Lung (tissue), 12 donors: ENCODE measurements around the gene CDH7. TPM values are rescaled to one million over a fixed set of nuclear protein-coding genes. Genes with fewer than 3 reads are reported as not detected.

Source experiments
- ATAC-seq: fragments of 200-7000 bp; cut with Tn5 transposase; one replicate; pipeline ENCODE4 v1.9.1; 2020; ENCODE audit warnings: moderate number of reproducible peaks; ENCODE audit not compliant: insufficient read depth, low FRiP score
- DNase-seq, 3 donors: peaks; one replicate each; pipeline ENCODE4 v3.0.0-alpha.2; 2013 to 2017
- H3K27ac ChIP-seq, 2 donors: one replicate each; pipeline ENCODE4 v1.5.1; 2013; ENCODE audit warnings: mild to moderate bottlenecking in 2 of 2, moderate library complexity in 2 of 2, control low read depth in 1 of 2, inconsistent platforms in 1 of 2, low read depth in 1 of 2, low read length in 1 of 2
- H3K27me3 ChIP-seq, 3 donors: one replicate each; pipeline ENCODE4 v1.5.1; 2013; ENCODE audit warnings: low read length in 2 of 3; ENCODE audit not compliant: control insufficient read depth in 3 of 3, insufficient read depth in 3 of 3
- H3K36me3 ChIP-seq, 4 donors: one replicate each; pipeline ENCODE4 v1.5.1; 2013; ENCODE audit warnings: low read length in 4 of 4, mild to moderate bottlenecking in 1 of 4, moderate library complexity in 1 of 4; ENCODE audit not compliant: control insufficient read depth in 4 of 4, insufficient read depth in 4 of 4
- H3K4me1 ChIP-seq, 5 donors: one replicate each; pipeline ENCODE4 v1.5.1; 2013; ENCODE audit warnings: low read length in 5 of 5, mild to moderate bottlenecking in 2 of 5, moderate library complexity in 1 of 5; ENCODE audit not compliant: control insufficient read depth in 5 of 5, insufficient read depth in 5 of 5
- H3K4me3 ChIP-seq: one replicate; pipeline ENCODE4 v1.5.1; 2013; ENCODE audit warnings: mild to moderate bottlenecking, control low read depth, moderate library complexity
- H3K9ac ChIP-seq, 2 donors: one replicate each; pipeline ENCODE4 v1.5.1; 2013; ENCODE audit warnings: low read length in 2 of 2, control low read depth in 1 of 2; ENCODE audit not compliant: insufficient read depth in 1 of 2
- H3K9me3 ChIP-seq, 4 donors: one replicate each; pipeline ENCODE4 v1.5.1; 2013; ENCODE audit warnings: low read length in 3 of 4, mild to moderate bottlenecking in 1 of 4, moderate library complexity in 1 of 4; ENCODE audit not compliant: control insufficient read depth in 4 of 4, insufficient read depth in 3 of 4
- WGBS, 2 donors: extraction: QIAGEN DNeasy Blood & Tissue Kit; methylation state at CpG; one replicate each; pipeline ENCODE4 v1.1.7; 2013; 5-methylcytosine and 5-hydroxymethylcytosine counted together
- polyA plus RNA-seq, 2 donors: library from polyadenylated mRNA; stranded (reverse); fragments of 200-250 nt; gene quantifications; one replicate each; pipeline ENCODE4 v1.2.1, GENCODE V29; 2013
- total RNA-seq, 2 donors: library from RNA; depleted of rRNA in 1 of 2; stranded (reverse); fragments of >200 nt in 1 of 2; gene quantifications; one replicate each; pipeline ENCODE4 v1.2.1, GENCODE V29; 2014 to 2021
- TF ChIP-seq, protein P1 (sequence below): IDR thresholded peaks from 2 replicates; pipeline ENCODE4 v1.5.1; 2012; ENCODE audit warnings: mild to moderate bottlenecking; ENCODE audit errors: control extremely low read depth, extremely low read depth
- donor health status: control.
- donor health status: control.
- donor health status: Bipolar disorder and iron deficiency.
- donor health status: healthy.
- donor health status: DM: yes; HTN: yes; CAD: no.

CDH7 gene
- total and polyA plus RNA-seq, 4 donors = 0.07 to 0.40 TPM; not detected in 2

DNA sequence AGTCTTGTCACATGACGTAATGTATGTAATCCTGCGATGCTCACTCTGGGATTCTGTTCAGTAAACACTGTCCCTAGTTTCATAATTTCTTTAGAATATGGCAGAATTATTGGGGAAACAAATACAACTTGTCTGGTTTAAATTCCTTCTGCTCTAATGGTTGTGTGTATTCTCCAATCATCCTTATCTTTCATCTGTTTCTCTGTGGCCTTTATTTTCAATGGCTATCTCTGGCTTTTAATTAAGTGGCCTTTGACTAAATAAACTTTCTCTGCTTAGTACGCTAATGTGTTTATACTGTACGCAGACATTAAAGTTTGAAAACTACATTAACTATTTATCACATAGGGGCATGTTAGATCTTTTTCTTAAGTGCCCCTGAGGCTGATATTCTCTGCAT lies 40.9 kb downstream of the CDH7 start:
- H3K4me3 ChIP-seq = no peak overlapping the region
- no peak overlapping the region for H3K27ac ChIP-seq
- H3K4me1 ChIP-seq = no peaks in the 10 kb centered on the region
- no peaks in the 10 kb centered on the region for H3K36me3 ChIP-seq
- WGBS, 2 donors = 66 to 80% methylated on average over 4 of the region's 4 CpGs
- H3K27me3 ChIP-seq = no peaks in the 10 kb centered on the region
- TF ChIP-seq, protein P1, sequence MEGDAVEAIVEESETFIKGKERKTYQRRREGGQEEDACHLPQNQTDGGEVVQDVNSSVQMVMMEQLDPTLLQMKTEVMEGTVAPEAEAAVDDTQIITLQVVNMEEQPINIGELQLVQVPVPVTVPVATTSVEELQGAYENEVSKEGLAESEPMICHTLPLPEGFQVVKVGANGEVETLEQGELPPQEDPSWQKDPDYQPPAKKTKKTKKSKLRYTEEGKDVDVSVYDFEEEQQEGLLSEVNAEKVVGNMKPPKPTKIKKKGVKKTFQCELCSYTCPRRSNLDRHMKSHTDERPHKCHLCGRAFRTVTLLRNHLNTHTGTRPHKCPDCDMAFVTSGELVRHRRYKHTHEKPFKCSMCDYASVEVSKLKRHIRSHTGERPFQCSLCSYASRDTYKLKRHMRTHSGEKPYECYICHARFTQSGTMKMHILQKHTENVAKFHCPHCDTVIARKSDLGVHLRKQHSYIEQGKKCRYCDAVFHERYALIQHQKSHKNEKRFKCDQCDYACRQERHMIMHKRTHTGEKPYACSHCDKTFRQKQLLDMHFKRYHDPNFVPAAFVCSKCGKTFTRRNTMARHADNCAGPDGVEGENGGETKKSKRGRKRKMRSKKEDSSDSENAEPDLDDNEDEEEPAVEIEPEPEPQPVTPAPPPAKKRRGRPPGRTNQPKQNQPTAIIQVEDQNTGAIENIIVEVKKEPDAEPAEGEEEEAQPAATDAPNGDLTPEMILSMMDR = no peak
- H3K9me3 ChIP-seq = no peaks in the 10 kb centered on the region
- ATAC-seq (no peak), DNase-seq (peak in 1 of 3 donors; percentile 6)
- no peak overlapping the region for H3K9ac ChIP-seq

DNA sequence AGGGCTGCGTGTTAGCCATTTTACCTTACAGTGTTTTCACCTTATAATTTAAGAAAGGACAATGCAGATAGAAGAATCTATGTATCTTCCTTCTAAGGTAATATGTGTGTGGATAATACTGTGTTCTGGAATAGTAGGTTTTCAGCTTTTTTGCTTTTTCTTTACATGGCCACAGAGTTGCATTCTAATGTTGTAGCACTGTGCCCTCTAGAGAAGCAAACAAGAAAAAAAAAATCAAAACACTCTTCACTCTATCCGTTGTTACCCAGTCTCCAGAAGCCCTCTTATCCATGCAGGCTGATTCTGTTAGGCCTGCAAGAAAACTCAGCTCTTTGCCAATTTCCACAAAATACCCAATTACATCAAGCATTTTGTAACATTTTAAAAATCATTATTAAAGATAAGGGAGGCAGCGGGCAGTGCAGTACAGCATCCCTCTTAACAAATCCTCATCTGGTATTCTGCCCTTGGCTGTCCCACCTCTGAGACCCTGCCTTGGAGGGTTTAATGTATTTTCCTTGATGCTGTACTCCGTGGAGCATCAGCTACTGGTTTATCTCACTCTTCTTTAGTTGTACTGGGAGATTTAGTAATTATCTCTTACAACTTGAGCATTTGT lies 41.8 kb downstream of the CDH7 start:
- peak in 1 of 3 donors; percentile 3 for DNase-seq
- ATAC-seq = no peak
- Histone ChIP-seq H3K27ac (no peak overlapping the region), H3K9me3 (no peaks in the 10 kb centered on the region), H3K9ac (no peak overlapping the region), H3K4me3 (no peak overlapping the region), H3K4me1 (no peaks in the 10 kb centered on the region), H3K36me3 (no peaks in the 10 kb centered on the region), H3K27me3 (no peaks in the 10 kb centered on the region)
- TF ChIP-seq, protein P1 = no peak
- 70 to 88% methylated on average over 4 of the region's 4 CpGs for WGBS, 2 donors

DNA sequence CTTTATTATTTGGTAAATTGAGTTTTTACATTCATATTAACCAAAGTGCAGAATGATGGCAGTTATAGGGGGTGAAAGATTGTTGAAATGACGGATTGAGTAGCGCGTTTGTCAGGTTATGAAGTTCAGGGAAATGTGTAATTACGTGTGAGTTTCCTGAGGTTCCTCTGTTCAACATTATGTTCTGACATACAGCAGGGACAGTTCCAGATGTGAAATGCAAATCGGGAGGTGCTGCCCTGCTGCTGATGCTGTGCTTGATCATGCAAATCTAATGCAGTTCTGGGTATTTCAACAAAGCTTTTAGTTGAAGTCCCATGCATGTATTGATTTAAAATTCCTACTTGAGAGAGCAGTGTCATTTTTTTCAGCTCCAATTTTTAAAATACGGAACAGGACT lies 57.9 kb downstream of the CDH7 start:
- no peak for ATAC-seq
- TF ChIP-seq, protein P1 = no peak
- no peaks in the 10 kb centered on the region for H3K36me3 ChIP-seq
- no peak overlapping the region for H3K4me3 ChIP-seq
- H3K27me3 ChIP-seq = no peaks in the 10 kb centered on the region
- WGBS, 2 donors = 54 to 71% methylated on average over 6 of the region's 6 CpGs
- DNase-seq = peak in 1 of 3 donors; percentile 7
- no peaks in the 10 kb centered on the region for H3K9me3 ChIP-seq
- no peak overlapping the region for H3K9ac ChIP-seq
- no peaks in the 10 kb centered on the region for H3K4me1 ChIP-seq
- no peak overlapping the region for H3K27ac ChIP-seq

DNA sequence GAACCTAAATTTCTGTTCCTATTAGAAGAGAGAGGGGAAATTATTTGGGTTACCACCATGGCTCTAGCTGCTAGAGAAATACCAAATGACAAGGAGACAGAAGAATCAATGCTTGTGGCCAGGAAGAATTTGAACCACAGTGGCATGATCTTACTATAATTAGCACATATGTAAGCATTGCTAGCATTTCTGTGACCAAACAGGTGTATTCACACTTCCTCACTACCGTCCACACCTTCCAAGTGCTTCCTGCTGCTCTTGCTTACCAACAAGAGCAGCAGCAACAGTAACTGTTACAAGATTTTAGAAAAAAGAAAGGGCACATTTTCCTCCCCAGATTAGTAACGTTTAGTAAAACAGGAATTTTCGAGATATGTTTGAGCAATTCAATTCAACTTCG lies 60.5 kb downstream of the CDH7 start:
- no peaks in the 10 kb centered on the region for H3K27me3 ChIP-seq
- 55 to 66% methylated on average over 4 of the region's 4 CpGs for WGBS, 2 donors
- TF ChIP-seq, protein P1 = no peak
- DNase-seq (no peak), ATAC-seq (no peak)
- H3K9me3 ChIP-seq = no peaks in the 10 kb centered on the region
- H3K9ac ChIP-seq = no peak overlapping the region
- no peaks in the 10 kb centered on the region for H3K4me1 ChIP-seq
- H3K36me3 ChIP-seq = no peaks in the 10 kb centered on the region
- no peak overlapping the region for H3K4me3 ChIP-seq
- H3K27ac ChIP-seq = no peak overlapping the region
